Endothelial cell of umbilical vein (primary cell): ENCODE measurements around the gene TEDC1. TPM values are rescaled to one million over a fixed set of nuclear protein-coding genes. Genes with fewer than 3 reads are reported as not detected.

Experiments
- BruUV-seq: library from RNA; stranded (reverse); fragments of 400-500 nt; replicated peaks from 2 replicates; lab custom pipeline; 2021; lab: Mats Ljungman, UMichigan
- CTCF ChIA-PET: fragments of 300-600, 350-600 bp; sonication (Branson Sonifier 250); formaldehyde crosslinking; loops from one replicate; lab custom pipeline; 2021; ENCODE audit warnings: antibody characterized with exemption, inconsistent platforms; lab: Charles Lee
- POLR2A ChIA-PET: fragments of 300-600, 350-600 bp; sonication (Branson Sonifier 250); formaldehyde crosslinking; loops from one replicate; lab custom pipeline; 2021; ENCODE audit warnings: antibody characterized with exemption, inconsistent platforms; lab: Charles Lee
- DNase-seq: peaks from one replicate; pipeline ENCODE4 v3.0.0-alpha.2; 2011; ENCODE audit warnings: low read depth, low spot score
- FAIRE-seq: peaks from 2 replicates; lab custom pipeline; 2011; peaks lifted over from hg19 to GRCh38; lab: Jason Lieb, UNC
- H2AFZ ChIP-seq: 2 replicates; pipeline ENCODE4 v1.6.0; 2012; ENCODE audit warnings: low read depth, low read length, control low read depth, inconsistent platforms
- H3K27ac ChIP-seq: 2 replicates; pipeline ENCODE4 v1.5.1; 2011; ENCODE audit warnings: low read depth, mild to moderate bottlenecking, control low read depth, low read length, moderate library complexity; ENCODE audit not compliant: insufficient read depth
- H3K27me3 ChIP-seq, 2 experiments: 2 replicates each; pipeline versions ENCODE4 v1.6.0 to v1.6.1; 2011; ENCODE audit warnings: low read length in 2 of 2, mixed read lengths in 1 of 2; ENCODE audit not compliant: control insufficient read depth in 2 of 2, insufficient read depth in 2 of 2
- H3K36me3 ChIP-seq, 2 experiments: 2 replicates in 1 of 2; 3 replicates in 1 of 2; pipeline ENCODE4 v1.5.1; 2011; ENCODE audit warnings: low read length in 2 of 2, mild to moderate bottlenecking in 1 of 2, moderate library complexity in 1 of 2; ENCODE audit not compliant: control insufficient read depth in 2 of 2, insufficient read depth in 2 of 2; ENCODE audit errors: extremely low read depth in 1 of 2
- H3K4me1 ChIP-seq: 3 replicates; pipeline ENCODE4 v1.5.1; 2011; ENCODE audit warnings: mild to moderate bottlenecking, low read length; ENCODE audit not compliant: control insufficient read depth, insufficient read depth; ENCODE audit errors: extremely low read depth
- H3K4me2 ChIP-seq: 2 replicates; pipeline ENCODE4 v1.6.1; 2011; ENCODE audit warnings: low read length, control low read depth, mixed read lengths; ENCODE audit not compliant: insufficient read depth
- H3K4me3 ChIP-seq, 3 experiments: fragments of 200-600 bp in 1 of 3; sonication (generic), shearing (Covaris generic) in 1 of 3; replicated peaks in 1 of 3; 2 replicates each; pipeline ENCODE4 v1.5.1; 2011 to 2016; ENCODE audit warnings: control low read depth in 3 of 3, low read length in 3 of 3, mild to moderate bottlenecking in 2 of 3, inconsistent platforms in 1 of 3, low read depth in 1 of 3, moderate library complexity in 1 of 3; ENCODE audit not compliant: insufficient read depth in 1 of 3
- H3K79me2 ChIP-seq: 2 replicates; pipeline ENCODE4 v1.6.0; 2012; ENCODE audit warnings: low read length, inconsistent platforms; ENCODE audit not compliant: control insufficient read depth, insufficient read depth
- H3K9ac ChIP-seq: replicated peaks from 2 replicates; pipeline ENCODE3; 2011; ENCODE audit warnings: low read length, control low read depth; ENCODE audit not compliant: insufficient read depth; ENCODE audit errors: extremely low read depth
- H3K9me1 ChIP-seq: replicated peaks from 3 replicates; pipeline ENCODE4 v1.6.0; 2011; ENCODE audit warnings: mild to moderate bottlenecking, low read length; ENCODE audit not compliant: control insufficient read depth, insufficient read depth; ENCODE audit errors: extremely low read depth
- H3K9me3 ChIP-seq: replicated peaks from 2 replicates; pipeline ENCODE4 v1.5.1; 2012; ENCODE audit warnings: low read length, inconsistent platforms; ENCODE audit not compliant: control insufficient read depth, insufficient read depth
- H4K20me1 ChIP-seq: replicated peaks from 2 replicates; pipeline ENCODE3; 2011; ENCODE audit warnings: mild to moderate bottlenecking, low read length; ENCODE audit not compliant: control insufficient read depth, insufficient read depth; ENCODE audit errors: extremely low read depth
- EZH2 ChIP-seq: IDR thresholded peaks from 2 replicates; pipeline ENCODE4 v1.6.1; 2012; ENCODE audit warnings: borderline replicate concordance, low read depth, mild to moderate bottlenecking, moderate library complexity, low read length, inconsistent platforms; ENCODE audit not compliant: severe bottlenecking
- FOS ChIP-seq: IDR thresholded peaks from 2 replicates; pipeline ENCODE4 v1.6.1; 2011; ENCODE audit warnings: mild to moderate bottlenecking, low read length, moderate library complexity, borderline replicate concordance; ENCODE audit not compliant: insufficient read depth
- GATA2 ChIP-seq: IDR thresholded peaks from 2 replicates; pipeline ENCODE4 v1.7.0; 2011; ENCODE audit warnings: low read depth, mild to moderate bottlenecking, moderate library complexity, mixed read lengths, low read length; ENCODE audit not compliant: insufficient read length, insufficient read depth
- JUN ChIP-seq: IDR thresholded peaks from 2 replicates; pipeline ENCODE4 v1.6.1; 2011; ENCODE audit warnings: borderline replicate concordance, low read depth; ENCODE audit not compliant: insufficient read length, insufficient read depth
- POLR2A ChIP-seq: IDR thresholded peaks from 2 replicates; pipeline ENCODE4 v1.6.1; 2012; ENCODE audit warnings: low read depth, mild to moderate bottlenecking, control low read depth, low read length
- dilution Hi-C: fragments of 300-500 bp; cut with MboI; formaldehyde crosslinking; loops from one replicate; pipeline ENCODE4 v1.15.0; 2019; ENCODE audit warnings: low sequenced_read_pairs; ENCODE audit not compliant: extremely low pct_ligation_motif_present
- intact Hi-C: fragments of 100-400 bp; cut with micrococcal nuclease; formaldehyde crosslinking; loops from one replicate; pipeline ENCODE4 v1.10.0; 2022
- polyA plus RNA-seq, 4 experiments: library from polyadenylated mRNA; depleted of rRNA in 3 of 4; stranded (reverse) in 3 of 4; unstranded in 1 of 4; fragments of >200 nt; gene quantifications; 2 replicates each; pipeline versions ENCODE4 v1.2.1 to v1.2.3, GENCODE V29; 2011 to 2012; ENCODE audit warnings: missing spikeins in 1 of 4
- total RNA-seq: library from RNA; stranded (reverse); gene quantifications from 2 replicates; pipeline ENCODE4 v1.2.3, GENCODE V29; 2021
- TF ChIP-seq, protein P1 (sequence below), 2 donors: IDR thresholded peaks; 1 replicate in 1 of 2; 2 replicates in 1 of 2; pipeline ENCODE4 v1.5.1; 2011; ENCODE audit warnings: low read length in 2 of 2, mild to moderate bottlenecking in 2 of 2, moderate library complexity in 2 of 2, control low read depth in 1 of 2, inconsistent platforms in 1 of 2, low read depth in 1 of 2; ENCODE audit not compliant: insufficient read depth in 1 of 2; ENCODE audit errors: extremely low read depth in 1 of 2

TEDC1 gene
- total and polyA plus RNA-seq, 2 donors (not counting 3 experiments of a cell fraction or from before 2014, with no cell fraction given): 16.5 to 25.3 TPM

DNA sequence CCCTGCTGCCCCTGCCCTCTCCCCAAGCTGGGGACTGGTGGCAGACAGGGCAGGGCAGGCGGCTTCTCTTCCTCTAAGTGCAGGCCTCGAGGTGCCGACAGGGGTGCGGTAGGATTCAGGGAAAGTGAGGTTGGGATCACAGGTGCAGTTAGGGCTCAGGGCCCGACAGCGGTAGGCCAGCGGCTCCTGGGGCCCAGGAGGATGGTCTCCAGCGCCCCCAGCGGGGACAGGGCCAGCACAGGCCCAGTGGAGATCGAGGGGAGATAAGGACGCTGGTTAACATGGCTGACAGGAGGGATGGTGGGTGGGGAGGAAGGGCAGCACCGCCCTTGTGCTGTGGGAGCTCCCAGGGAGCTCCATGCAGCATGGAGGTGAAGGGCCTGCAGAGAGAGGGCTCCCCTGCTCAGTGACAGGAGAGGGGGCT is 5.3 kb upstream of the TEDC1 start:
- Histone ChIP-seq H3K9ac (no peak overlapping the region), H3K4me3 (no peak overlapping the region), H3K9me3 (no peaks in the 10 kb centered on the region), H2AFZ (no peak overlapping the region), H3K4me1 (peaks cover 16% of the 10 kb centered on the region), H3K79me2 (no peaks in the 10 kb centered on the region), H3K4me2 (no peak overlapping the region), H3K36me3 (no peaks in the 10 kb centered on the region), H3K27ac (no peak overlapping the region), H3K27me3 (peaks cover 0 to 12% of the 10 kb centered on the region in 2 experiments), H3K9me1 (no peaks in the 10 kb centered on the region), H4K20me1 (no peaks in the 10 kb centered on the region)
- DNase-seq (peak; percentile 33), FAIRE-seq (no peak)
- dilution Hi-C loops (no loop called here), intact Hi-C loops (no loop called here)
- CTCF ChIA-PET: interaction anchor here (0.9 to 1.5 kb wide), 4 partner anchors 9 to 115 kb away, joined by 3 to 6 read pairs (median 4); no protein-coding TSS in a partner anchor
- BruUV-seq: no TSS peak
- TF ChIP-seq, protein P1, sequence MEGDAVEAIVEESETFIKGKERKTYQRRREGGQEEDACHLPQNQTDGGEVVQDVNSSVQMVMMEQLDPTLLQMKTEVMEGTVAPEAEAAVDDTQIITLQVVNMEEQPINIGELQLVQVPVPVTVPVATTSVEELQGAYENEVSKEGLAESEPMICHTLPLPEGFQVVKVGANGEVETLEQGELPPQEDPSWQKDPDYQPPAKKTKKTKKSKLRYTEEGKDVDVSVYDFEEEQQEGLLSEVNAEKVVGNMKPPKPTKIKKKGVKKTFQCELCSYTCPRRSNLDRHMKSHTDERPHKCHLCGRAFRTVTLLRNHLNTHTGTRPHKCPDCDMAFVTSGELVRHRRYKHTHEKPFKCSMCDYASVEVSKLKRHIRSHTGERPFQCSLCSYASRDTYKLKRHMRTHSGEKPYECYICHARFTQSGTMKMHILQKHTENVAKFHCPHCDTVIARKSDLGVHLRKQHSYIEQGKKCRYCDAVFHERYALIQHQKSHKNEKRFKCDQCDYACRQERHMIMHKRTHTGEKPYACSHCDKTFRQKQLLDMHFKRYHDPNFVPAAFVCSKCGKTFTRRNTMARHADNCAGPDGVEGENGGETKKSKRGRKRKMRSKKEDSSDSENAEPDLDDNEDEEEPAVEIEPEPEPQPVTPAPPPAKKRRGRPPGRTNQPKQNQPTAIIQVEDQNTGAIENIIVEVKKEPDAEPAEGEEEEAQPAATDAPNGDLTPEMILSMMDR (IDR thresholded peaks at IDR 0.05; ENCODE audit: extremely low read depth in 1 of 2, insufficient read depth in 1 of 2, low read depth in 1 of 2, low read length in 2 of 2): peak; percentile 58 to 80
- TF ChIP-seq EZH2: no peak
- no peak for TF ChIP-seq POLR2A
- TF ChIP-seq JUN: no peak
- no peak for TF ChIP-seq FOS
- peak; percentile 97 for TF ChIP-seq GATA2
- POLR2A ChIA-PET: no interaction called here
